Panc1 (cell line): ENCODE data around the gene CHRND.

ENCODE experiments used
- CTCF ChIP-seq: fragments of 450-650 bp; IDR thresholded peaks from 2 replicates; pipeline ENCODE4 v1.5.1; 2017; ENCODE audit warnings: mild to moderate bottlenecking
- POLR2AphosphoS5 ChIP-seq: IDR thresholded peaks from 2 replicates; pipeline ENCODE4 v1.6.1; 2012; ENCODE audit warnings: mild to moderate bottlenecking, low read depth, low read length, moderate library complexity
- REST ChIP-seq, 2 experiments: IDR thresholded peaks; 2 replicates each; pipeline ENCODE4 v1.6.1; 2011 to 2012; ENCODE audit warnings: low read depth in 2 of 2, control low read depth in 1 of 2, low read length in 1 of 2, mild to moderate bottlenecking in 1 of 2, moderate library complexity in 1 of 2; ENCODE audit not compliant: insufficient read depth in 1 of 2
- SIN3A ChIP-seq: IDR thresholded peaks from 2 replicates; pipeline ENCODE4 v1.6.1; 2012; ENCODE audit warnings: low read depth, mild to moderate bottlenecking, low read length, moderate library complexity, borderline replicate concordance; ENCODE audit not compliant: insufficient read depth
- TCF7L2 ChIP-seq: IDR thresholded peaks from 2 replicates; pipeline ENCODE4 v1.6.1; 2011; ENCODE audit warnings: mild to moderate bottlenecking, low read depth, low read length, inconsistent platforms

GRCh38 chr2:232556426-232556825 is 30.5 kb downstream of the CHRND start:
- no peak for TF ChIP-seq SIN3A
- TF ChIP-seq CTCF: no peak
- no peak for TF ChIP-seq TCF7L2
- TF ChIP-seq REST (IDR thresholded peaks at IDR 0.05; ENCODE audit: insufficient read depth in 1 of 2, low read depth in 2 of 2, low read length in 1 of 2): no peak
- TF ChIP-seq POLR2AphosphoS5: no peak
